NCI-H1436 (cell line): ENCODE data around the gene TDRD12.
"Not testable (repeated sequence)": the region's sequence is repeated elsewhere in the genome, so short reads cannot be mapped to it uniquely, and the experiment has no call there.

Experiments
- DNase-seq: peaks from one replicate; lab custom pipeline; 2025; lab: John Stamatoyannopoulos, UW

Gene TDRD12

DNA sequence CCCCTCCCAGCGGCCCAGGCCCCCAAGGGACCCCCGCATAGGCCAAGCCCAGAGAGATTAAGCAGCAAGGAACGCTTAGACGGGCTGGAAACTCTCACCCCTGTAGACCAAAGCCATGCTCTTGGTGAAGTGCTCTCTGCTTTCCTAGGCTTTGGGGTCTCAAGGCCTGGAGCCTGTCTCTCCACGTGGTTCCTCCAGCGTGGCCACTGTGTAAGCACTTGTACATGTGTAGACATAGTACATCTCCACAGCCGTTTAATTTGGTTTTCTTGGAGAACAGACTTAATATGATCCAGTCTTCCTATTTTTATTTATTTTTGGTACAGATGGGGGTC lies 26.9 kb upstream of the TDRD12 start:
- DNase-seq, result no peak

DNA sequence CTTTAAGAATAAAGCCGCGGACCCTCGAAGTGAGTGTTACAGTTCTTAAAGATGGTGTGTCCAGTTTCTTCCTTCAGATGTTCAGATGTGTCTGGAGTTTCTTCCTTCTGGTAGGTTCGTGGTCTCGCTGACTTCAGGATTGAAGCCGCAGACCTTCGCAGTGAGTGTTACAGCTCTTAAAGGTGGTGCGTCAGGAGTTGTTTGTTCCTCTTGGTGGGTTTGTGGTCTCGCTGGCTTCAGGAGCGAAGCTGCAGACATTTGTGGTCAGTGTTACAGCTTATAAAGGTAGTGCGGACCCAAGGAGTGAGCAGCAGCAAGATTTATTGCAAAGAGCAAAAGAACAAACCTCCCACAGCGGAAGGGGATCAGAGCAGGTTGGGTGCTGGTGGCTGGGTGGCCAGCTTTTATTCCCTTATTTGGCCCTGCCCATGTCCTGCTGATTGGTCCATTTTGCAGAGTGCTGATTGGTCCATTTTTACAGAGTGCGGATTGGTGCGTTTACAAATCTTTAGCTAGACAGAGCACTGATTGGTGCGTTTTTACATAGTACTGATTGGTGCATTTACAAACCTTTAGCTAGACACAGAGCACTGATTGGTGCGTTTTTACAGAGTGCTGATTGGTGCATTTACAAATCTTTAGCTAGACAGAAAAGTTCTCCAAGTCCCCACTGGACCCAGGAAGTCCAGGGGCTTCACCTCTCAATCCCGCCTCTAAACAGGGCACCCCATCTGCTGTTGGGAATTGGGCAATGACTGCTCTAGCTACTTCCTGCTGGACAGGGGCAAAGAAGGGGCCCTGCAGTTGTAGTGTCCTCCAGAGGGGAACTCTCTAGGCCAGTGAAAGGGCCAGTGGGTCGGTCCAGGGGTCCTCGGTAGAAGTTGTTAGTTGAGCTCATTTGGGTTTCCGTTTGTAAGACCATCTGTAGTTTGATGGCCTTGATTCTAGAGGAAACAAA lies 26.1 kb upstream of the TDRD12 start:
- DNase-seq, result not testable (repeated sequence)

DNA sequence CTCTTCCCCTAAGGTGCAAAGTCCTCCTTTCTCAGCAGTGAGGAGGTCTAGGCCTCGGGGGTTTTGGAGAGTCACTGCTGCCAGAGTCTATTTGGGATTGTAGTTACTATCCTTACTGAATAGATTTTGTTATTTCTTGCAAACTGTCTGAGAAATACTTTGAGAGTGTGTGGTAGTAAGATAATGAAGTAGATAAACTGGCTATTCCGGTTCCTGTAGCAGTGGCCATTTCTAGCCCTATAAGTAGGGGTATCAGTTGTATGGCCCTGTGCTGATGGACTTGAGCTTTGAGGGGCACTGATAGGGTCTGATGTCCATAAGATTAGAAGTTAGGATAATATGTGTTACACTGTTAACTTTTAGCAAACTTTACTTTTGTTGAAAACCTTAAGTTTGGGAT lies 25.3 kb upstream of the TDRD12 start:
- not testable (repeated sequence) for DNase-seq

DNA sequence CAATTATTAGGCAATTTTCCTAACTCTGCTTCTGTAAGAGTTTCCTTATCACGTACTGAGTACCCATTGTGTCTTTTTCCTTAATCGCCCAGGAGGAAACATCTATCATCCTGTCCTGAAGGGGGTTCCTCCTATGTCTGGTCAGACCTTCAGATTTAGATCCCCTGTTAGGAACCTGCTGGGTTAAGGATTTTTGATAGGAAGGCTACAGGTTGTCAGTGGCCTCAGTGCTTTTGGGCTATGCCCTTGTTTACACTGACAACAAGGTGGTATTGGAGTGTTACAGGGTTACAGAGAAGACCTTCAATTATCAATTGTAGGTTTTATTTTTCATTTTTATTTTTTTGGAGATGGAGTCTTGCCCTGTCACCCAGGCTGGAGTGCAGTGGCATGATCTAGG lies 24.7 kb upstream of the TDRD12 start:
- not testable (repeated sequence) for DNase-seq

DNA sequence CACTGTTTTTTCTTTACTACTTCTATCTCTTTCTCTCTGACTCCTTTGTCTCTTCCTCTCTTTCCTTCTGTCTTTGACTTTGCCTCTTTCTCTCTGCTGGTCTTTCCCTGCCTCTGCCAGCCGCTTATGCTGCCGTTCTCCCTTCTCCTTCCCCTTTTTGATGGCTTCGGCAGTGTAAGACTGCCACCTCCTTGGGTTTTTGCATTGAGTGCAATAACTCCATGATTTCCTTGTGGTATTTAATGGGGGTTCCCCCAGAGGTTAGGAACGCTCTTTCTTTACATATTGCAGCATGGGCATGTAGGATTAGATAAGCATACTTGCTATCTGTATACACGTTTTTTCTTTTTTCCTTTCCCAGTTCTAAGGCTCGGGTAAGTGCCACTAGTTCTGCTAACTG lies 24.1 kb upstream of the TDRD12 start:
- DNase-seq, result not testable (repeated sequence)

DNA sequence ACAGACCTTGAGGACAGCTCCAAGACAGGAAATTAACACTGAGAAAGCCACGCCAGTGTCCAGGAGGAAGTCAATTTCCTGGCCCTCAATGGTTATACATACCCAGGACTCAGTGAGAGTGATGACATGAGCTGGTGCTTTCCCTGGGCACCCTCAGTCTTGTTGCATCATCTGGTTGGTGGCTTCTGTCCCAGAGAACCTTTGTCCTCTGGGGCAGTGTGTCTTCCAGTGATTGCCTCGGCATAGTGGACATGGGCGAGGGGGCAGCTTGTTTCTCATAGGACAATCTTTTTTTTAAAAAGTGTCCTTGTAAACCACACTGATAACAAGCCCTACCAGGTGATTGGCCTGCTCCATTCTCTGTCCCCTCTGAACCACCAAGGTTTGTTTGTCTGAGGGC lies 22.8 kb upstream of the TDRD12 start:
- not testable (repeated sequence) for DNase-seq

DNA sequence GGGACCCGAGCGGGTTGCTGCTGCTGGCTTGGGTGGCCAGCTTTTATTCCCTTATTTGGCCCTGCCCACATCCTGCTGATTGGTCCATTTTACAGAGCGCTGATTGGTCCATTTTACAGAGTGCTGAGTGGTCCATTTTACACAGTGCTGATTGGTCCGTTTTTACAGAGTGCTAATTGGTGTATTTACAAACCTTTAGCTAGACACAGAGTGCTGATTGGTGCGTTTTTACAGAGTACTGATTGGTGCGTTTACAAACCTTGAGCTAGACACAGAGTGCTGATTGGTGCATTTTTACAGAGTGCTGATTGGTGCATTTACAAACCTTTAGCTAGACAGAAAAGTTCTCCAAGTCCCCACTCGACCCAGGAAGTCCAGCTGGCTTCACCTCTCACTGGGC lies 19.4 kb upstream of the TDRD12 start:
- DNase-seq, result not testable (repeated sequence)

DNA sequence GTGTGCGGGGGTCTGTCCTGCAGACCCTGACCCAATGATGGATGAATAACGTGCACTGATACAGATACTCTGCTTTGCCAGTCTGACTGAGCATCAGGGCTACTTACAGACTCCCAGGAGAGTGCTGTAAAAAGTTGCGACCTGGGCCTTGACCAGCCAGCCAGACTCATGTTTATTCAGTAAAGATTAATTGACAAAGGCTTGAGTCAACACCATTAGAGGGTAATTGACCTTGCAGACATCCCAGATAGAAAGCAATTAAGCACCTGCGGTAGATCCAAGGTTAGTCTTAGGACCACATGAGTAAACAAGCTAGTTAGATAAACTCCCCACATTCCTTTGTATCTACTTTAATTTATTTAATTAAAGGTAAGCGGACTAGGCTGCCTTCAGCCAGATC lies 17.6 kb upstream of the TDRD12 start:
- DNase-seq, result no peak

DNA sequence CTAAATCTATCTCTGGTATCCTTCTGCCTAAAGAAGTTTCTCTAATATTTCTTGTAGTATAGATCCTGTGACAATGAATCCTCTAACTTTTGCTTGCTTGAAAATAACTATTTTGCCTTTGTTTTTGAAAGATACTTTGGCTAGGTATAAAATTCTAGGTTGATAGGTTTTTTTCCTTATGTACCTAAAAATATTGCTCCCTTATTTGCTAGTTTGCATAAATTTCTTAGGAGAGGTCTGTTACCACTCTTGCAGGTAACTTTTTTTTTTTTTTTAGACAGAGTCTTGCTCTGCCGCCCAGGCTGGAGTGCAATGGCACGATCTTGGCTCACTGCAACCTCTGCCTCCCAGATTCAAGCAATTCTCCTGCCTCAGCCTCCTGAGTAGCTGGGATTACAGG lies 15.6 kb upstream of the TDRD12 start:
- DNase-seq, result not testable (repeated sequence)

DNA sequence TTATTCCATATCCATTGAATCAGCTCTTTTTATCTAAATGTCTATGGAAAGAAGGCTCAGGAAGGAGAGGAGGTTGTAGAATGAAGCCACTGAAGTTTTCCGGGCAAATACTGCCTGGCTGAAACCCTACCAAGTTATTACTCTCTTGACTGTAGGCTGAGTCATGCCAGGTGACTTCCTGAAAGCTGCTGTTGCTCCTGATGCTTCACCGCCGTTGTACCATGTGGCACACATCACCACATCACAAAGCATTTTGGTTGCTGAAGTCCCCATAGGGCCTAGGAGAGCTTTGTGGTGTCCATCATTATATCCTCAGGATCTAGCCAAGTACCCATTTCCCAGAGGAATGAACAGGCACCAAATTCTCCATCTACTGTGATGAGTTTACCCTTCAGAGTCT lies 11.1 kb upstream of the TDRD12 start:
- no peak for DNase-seq

DNA sequence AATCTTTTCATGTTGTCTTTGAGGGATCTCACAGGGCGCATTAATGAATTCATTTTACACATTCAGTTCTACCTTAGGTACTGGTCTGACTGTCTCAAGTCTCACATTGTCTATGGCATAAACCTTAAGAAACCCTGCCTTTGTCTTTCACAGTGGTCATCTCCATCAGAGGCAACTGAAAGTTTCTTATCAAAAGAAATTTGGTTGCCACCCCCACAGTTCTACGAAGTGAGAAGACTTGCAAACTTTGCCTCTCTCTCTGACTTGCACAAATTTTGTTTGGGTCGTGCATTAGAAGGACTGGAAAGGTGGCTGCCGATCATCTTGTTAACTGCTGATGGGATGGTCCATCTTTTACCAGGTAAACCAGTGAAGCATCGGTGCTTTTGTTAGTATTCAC lies 10.5 kb upstream of the TDRD12 start:
- DNase-seq, result no peak

DNA sequence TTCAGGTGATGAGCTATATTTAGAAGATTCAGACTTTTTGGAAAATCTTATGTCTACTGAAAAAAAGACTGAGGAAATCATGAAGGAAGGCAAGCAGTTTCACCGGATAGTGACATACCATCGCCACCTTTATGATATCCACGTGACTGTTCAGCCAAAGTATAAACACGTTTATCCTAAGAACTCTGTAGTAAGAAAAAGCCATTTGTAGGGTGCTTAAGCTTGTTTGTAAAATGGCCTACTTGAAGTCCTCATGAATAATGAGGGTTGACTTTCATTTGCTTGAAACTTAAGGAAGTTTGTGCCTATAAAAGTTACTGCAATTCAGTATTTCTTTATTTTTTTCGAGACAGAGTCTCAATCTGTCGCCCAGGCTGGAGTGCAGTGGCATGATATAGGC lies 7.8 kb upstream of the TDRD12 start:
- DNase-seq, result no peak

DNA sequence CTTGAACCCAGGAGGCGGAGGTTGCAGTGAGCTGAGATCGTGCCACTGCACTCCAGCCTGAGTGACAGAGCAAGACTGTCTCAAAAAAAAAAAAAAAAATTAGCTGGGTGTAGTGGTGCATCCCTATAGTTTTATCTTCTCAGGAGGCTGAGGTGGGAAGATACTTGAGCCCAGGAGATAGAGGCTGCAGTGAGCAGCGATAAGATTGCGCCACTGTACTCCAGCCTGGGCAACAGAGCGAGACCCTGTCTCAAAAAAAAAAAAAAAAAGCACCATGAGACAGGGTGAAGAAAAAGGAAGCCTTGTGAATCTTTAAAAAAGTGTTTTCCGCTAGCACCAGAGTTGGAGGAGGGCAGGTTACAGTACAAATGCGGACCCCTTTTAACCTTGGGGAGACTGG lies 3.4 kb upstream of the TDRD12 start:
- not testable (repeated sequence) for DNase-seq

DNA sequence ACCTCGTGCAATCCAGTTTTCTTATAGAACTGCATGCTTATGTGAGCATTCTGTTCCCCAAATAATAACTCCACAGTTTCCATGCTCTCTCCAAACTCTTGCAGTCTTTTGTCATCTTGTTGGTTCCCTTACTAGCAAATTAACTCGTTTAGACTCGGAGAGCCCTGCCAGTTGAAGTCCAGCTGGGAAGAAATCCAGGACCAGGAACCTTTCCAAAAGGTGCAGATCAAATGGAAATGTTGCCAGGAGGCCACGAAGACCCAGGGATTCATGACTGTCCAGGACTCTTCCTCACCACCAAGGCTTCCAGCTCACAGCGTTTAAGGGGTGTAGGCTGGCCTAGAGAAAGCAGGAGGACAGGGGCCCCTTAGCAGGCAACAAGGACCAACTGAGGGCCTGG lies 2.1 kb upstream of the TDRD12 start:
- no peak for DNase-seq

DNA sequence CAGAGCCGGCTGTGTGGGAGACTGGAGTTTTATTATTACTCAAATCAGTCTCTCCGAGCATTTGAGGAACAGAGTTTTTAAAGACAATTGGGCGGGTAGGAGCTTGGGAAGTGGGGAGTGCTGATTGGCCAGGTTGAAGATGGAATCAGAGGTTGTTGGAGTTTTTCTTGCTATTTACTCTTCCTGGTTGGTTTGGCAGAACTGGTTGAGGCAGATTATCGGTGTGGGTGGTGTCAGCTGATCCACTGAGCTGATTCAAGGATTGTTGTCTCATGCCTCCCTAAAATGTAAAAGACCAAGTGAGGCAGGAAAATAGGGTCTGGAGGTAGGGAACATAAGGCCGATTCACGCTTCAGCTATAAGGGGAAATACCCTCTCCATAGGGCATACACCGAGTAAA lies 1.3 kb upstream of the TDRD12 start:
- DNase-seq, result no peak

DNA sequence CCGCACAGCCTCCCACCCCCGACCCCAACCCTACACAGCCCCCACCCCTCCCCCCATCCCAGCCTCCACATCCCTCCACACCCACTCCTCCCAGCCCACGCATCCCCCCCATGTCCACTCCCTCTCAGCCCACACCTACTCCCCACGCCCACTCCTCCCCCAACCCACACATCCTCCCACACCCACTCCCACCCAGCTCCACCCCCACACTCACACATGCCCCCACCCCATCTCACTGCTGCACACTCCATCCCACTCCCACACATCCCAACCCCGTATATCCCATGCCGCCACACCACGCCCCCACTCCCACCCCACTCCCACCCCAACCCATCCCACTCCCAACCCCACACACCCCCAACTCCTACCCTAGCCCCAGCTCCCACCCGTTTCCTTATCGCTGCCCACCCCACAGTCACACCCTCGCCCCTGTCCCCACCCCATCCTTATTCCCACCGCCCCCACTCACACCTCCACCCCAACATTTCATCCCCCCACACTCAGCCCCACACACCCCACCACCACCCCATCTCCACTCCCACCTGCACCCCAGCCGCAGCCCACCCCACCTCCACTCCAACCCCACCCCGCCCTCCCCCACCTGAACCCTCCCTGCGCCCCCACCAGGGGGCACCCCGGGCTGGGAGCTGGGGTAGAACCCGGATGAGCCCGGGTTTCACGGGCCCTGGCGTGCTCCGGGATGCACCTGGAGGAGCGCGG lies 809 bp downstream of the TDRD12 start:
- no peak for DNase-seq

DNA sequence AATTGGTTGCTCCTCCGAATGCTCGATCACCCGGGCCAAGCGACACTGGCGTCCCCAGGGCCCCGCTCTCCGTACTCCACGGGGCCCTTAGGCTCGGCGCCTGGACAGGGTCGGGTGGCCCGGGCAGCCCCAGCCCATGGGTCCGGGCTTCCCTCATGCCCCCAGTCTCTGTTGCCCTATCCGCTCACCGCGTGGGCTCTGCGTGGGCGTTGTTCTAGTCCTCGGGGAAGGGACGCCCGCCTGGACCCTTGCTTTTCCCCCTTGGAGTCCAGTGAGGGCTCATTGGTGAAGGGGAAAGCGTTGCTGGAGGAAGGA lies 1.3 kb downstream of the TDRD12 start:
- DNase-seq, result no peak

DNA sequence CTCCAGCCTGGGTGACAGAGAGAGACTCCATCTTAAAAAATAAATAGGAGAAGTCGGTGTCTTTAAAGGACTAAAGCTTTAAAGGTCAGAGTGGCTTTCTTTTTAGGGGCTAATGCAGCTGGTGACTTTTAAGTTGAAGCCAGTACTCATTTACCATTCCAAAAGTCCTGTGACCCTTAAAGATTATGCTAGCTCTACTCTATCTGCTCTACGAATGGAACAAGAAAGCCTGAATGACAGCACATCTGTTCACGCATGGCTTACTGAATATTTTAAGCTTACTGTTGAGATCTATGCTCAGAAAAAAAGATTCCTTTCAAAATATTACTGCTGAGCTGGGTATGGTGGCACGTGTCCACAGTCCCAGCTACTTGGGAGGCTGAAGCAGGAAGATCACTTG lies 16.4 kb downstream of the TDRD12 start:
- no peak for DNase-seq

DNA sequence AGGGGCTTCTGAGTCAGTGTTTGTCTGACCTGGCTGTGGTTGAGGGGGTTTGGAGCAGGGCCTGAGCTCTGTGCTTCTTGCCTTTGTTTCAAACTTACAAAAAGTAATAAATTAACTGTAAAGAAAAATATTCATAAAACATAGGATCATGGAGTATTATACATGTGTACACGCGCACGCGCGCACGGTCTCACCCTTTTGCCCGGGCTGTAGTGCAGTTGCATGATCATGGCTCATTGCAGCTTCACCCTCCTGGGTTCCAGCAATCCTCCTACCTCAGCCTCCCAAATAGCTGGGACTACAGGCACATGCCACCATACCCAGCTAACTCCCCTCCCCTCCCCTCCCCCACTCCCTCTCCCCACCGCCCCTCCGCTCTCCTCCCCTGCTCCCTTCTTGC lies 23.5 kb downstream of the TDRD12 start:
- DNase-seq, result no peak

DNA sequence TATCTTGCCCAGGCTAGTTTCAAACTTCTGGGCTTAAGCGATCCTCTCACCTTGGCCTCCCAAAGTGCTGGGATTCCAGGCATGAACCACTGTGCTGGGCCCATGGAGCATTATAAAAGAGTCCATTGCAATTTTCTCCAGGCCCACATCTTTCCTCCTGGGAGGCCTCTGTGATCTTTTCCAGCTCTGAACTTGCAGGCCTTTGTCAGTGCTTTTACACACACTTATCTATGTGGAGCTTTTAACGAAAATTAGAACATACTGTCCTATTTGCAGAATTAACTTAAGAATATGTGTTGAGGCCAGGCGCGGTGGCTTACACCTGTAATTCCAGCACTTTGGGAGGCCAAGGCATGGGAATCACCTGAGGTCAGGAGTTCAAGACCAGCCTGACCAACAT lies 23.9 kb downstream of the TDRD12 start:
- DNase-seq, result no peak

DNA sequence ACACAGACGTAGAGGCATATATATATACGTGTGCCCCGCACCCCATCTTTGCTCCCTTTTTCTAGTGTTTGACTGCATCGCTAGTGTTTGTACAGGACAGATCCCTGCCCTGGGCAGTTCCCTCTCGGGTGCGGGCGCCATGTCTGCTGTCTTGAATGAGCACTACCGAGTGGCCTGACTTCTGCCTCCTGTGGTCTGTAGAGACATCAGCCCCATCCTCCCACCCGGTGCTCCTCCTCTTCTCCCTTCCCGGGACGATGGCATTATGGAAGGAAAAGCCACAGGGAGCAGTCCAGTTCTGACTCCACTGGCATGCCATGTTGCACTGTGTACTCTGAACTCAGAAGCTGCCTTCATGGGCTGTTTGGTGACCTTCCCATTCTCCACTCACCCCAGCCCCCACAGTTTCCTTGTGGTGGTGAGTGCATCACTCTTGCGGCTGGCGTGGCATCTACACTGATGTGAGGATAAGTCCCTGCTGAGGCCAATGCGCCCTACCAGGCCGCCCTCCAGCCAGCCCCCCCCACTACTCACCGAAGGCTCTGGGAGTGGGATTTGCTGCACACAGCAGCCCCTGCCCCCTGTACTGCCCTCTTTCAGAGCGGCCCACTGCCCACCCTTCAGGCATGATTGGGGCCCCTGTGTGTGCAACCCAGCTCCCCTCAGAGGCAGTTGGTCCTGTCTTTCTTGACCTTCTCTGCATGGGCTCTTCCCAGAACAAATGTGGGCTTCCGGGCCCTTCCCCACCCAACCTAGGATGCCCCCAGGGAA lies 25.2 kb downstream of the TDRD12 start:
- no peak for DNase-seq

DNA sequence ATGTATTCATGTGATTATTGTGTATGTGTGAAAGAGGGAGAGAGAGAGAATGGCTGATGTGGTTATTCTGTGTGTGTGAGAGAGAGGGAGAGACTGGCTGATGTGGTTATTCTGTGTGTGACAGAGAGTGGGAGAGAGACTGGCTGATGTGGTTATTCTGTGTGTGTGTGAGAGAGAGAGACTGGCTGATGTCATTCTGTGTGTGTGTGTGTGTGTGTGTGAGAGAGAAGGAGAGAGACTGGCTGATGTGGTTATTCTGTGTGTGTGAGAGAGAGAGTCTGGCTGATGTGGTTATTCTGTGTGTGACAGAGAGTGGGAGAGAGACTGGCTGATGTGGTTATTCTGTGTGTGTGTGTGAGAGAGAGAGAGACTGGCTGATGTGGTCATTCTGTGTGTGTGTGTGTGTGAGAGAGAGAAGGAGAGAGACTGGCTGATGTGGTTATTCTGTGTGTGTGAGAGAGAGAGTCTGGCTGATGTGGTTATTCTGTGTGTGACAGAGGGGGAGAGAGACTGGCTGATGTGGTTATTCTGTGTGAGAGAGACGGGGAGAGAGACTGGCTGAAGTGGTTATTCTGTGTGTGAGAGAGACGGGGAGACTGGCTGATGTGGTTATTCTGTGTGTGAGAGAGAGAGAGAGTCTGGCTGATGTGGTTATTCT lies 26.2 kb downstream of the TDRD12 start:
- DNase-seq, result not testable (repeated sequence)
